OCI-LY1 (cell line): ENCODE data around the gene SOAT1.
"Not testable (repeated sequence)": the region's sequence is repeated elsewhere in the genome, so short reads cannot be mapped to it uniquely, and the experiment has no call there.

ENCODE experiments used
- H2AFZ ChIP-seq: fragments of 200-600 bp; sonication (generic), shearing (Covaris generic); 2 replicates; pipeline ENCODE4 v1.6.0; 2014; ENCODE audit warnings: antibody characterized with exemption, mild to moderate bottlenecking, low read length
- H3F3A ChIP-seq: fragments of 200-600 bp; sonication (generic), shearing (Covaris generic); 2 replicates; pipeline ENCODE4 v1.6.0; 2014; ENCODE audit warnings: mild to moderate bottlenecking, antibody characterized with exemption, low read length, moderate library complexity; ENCODE audit not compliant: insufficient read depth
- H3K27ac ChIP-seq: fragments of 200-600 bp; sonication (generic); 2 replicates; pipeline ENCODE4 v1.5.1; 2014; ENCODE audit warnings: low read length, mixed run types, mild to moderate bottlenecking, low read depth; ENCODE audit not compliant: poor library complexity, severe bottlenecking
- H3K27me3 ChIP-seq: fragments of 200-600 bp; sonication (generic); 2 replicates; pipeline ENCODE4 v1.6.0; 2014; ENCODE audit warnings: antibody characterized with exemption, mild to moderate bottlenecking, low read length, moderate library complexity; ENCODE audit not compliant: insufficient read depth
- H3K36me3 ChIP-seq: fragments of 200-600 bp; sonication (generic); 2 replicates; pipeline ENCODE4 v1.6.1; 2014; ENCODE audit warnings: mild to moderate bottlenecking, antibody characterized with exemption, low read length, moderate library complexity, mixed read lengths; ENCODE audit not compliant: insufficient read depth
- H3K4me1 ChIP-seq: fragments of 200-600 bp; sonication (generic); 2 replicates; pipeline ENCODE4 v1.5.1; 2014; ENCODE audit warnings: mild to moderate bottlenecking, low read length, moderate library complexity; ENCODE audit not compliant: insufficient read depth, severe bottlenecking
- H3K4me2 ChIP-seq: fragments of 200-600 bp; sonication (generic), shearing (Covaris generic); 2 replicates; pipeline ENCODE4 v1.6.1; 2014; ENCODE audit warnings: low read length
- H3K4me3 ChIP-seq: fragments of 200-600 bp; sonication (generic); 2 replicates; pipeline ENCODE4 v1.5.1; 2014; ENCODE audit warnings: low read length, low read depth, mild to moderate bottlenecking, mixed read lengths; ENCODE audit not compliant: poor library complexity, severe bottlenecking
- H3K79me2 ChIP-seq: fragments of 200-600 bp; shearing (Covaris generic); 2 replicates; pipeline ENCODE4 v1.6.1; 2016; ENCODE audit warnings: mixed run types, low read length, mixed read lengths; ENCODE audit not compliant: insufficient read depth
- H3K9ac ChIP-seq: fragments of 200-600 bp; sonication (generic), shearing (Covaris generic); 2 replicates; pipeline ENCODE4 v1.6.1; 2014; ENCODE audit warnings: mild to moderate bottlenecking, low read length, mixed read lengths
- H3K9me2 ChIP-seq: fragments of 200-600 bp; sonication (generic), shearing (Covaris generic); 2 replicates; pipeline ENCODE4 v1.6.1; 2014; ENCODE audit warnings: low read depth, mild to moderate bottlenecking, low read length, mixed read lengths
- H3K9me3 ChIP-seq: fragments of 200-600 bp; shearing (Covaris generic); 2 replicates; pipeline ENCODE4 v1.6.1; 2014; ENCODE audit warnings: low read length, mixed read lengths
- H4K20me1 ChIP-seq: fragments of 200-600 bp; sonication (generic), shearing (Covaris generic); 2 replicates; pipeline ENCODE4 v1.6.0; 2016; ENCODE audit warnings: mild to moderate bottlenecking, low read length; ENCODE audit not compliant: insufficient read depth
- EZH2 ChIP-seq: fragments of 200-600 bp; sonication (generic), shearing (Covaris generic); IDR thresholded peaks from 2 replicates; pipeline ENCODE4 v1.8.0; 2017; ENCODE audit warnings: borderline replicate concordance, mixed run types, mild to moderate bottlenecking, antibody characterized with exemption, low read length, moderate library complexity, mixed read lengths
- TF ChIP-seq, protein P1 (sequence below): fragments of 200-600 bp; sonication (generic), shearing (Covaris generic); IDR thresholded peaks from 2 replicates; pipeline ENCODE4 v1.5.1; 2017; ENCODE audit warnings: mild to moderate bottlenecking, antibody characterized with exemption, low read length, moderate library complexity, mixed read lengths

Gene SOAT1

DNA sequence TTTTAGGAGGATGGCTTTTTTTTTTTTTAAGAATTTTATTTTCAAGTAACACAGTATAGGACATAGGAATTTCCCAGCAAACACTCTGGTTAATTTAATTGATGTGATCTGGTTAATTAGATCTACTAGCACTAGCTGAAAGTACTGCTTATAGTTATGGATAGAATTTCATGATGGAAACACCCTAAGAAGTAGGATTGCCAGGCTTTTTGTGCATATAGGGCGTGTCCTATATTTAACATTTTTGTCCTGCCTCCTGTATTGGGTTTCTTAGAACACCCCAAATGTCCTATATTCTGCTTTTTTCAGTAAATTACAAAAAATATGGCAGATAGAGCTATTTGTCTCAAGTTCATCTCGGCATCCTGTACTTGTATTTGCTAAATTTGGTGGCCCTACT lies 58.6 kb downstream of the SOAT1 start:
- Histone ChIP-seq H3K4me3 (no peak overlapping the region), H3K9me3 (no peaks in the 10 kb centered on the region), H3K9ac (no peak overlapping the region), H3K9me2 (no peaks in the 10 kb centered on the region), H3F3A (no peaks in the 10 kb centered on the region), H2AFZ (no peak overlapping the region), H3K27me3 (no peaks in the 10 kb centered on the region), H3K4me1 (no peaks in the 10 kb centered on the region), H3K79me2 (no peaks in the 10 kb centered on the region), H3K4me2 (no peak overlapping the region), H3K27ac (no peak overlapping the region), H4K20me1 (no peaks in the 10 kb centered on the region), H3K36me3 (peaks cover 63% of the 10 kb centered on the region)
- TF ChIP-seq EZH2, result no peak
- TF ChIP-seq, protein P1, sequence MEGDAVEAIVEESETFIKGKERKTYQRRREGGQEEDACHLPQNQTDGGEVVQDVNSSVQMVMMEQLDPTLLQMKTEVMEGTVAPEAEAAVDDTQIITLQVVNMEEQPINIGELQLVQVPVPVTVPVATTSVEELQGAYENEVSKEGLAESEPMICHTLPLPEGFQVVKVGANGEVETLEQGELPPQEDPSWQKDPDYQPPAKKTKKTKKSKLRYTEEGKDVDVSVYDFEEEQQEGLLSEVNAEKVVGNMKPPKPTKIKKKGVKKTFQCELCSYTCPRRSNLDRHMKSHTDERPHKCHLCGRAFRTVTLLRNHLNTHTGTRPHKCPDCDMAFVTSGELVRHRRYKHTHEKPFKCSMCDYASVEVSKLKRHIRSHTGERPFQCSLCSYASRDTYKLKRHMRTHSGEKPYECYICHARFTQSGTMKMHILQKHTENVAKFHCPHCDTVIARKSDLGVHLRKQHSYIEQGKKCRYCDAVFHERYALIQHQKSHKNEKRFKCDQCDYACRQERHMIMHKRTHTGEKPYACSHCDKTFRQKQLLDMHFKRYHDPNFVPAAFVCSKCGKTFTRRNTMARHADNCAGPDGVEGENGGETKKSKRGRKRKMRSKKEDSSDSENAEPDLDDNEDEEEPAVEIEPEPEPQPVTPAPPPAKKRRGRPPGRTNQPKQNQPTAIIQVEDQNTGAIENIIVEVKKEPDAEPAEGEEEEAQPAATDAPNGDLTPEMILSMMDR, result no peak

- no peak overlapping the region for H3K27ac ChIP-seq
- no peak overlapping the region for H2AFZ ChIP-seq
- no peaks in the 10 kb centered on the region for H3F3A ChIP-seq
- no peaks in the 10 kb centered on the region for H4K20me1 ChIP-seq
- no peaks in the 10 kb centered on the region for H3K9me3 ChIP-seq
- no peaks in the 10 kb centered on the region for H3K9me2 ChIP-seq
- no peaks in the 10 kb centered on the region for H3K4me1 ChIP-seq
- H3K4me3 ChIP-seq, result no peak overlapping the region
- no peak overlapping the region for H3K4me2 ChIP-seq
- H3K9ac ChIP-seq, result no peak overlapping the region
- TF ChIP-seq EZH2, result no peak
- TF ChIP-seq, protein P1, result no peak
- H3K27me3 ChIP-seq, result no peaks in the 10 kb centered on the region
- no peaks in the 10 kb centered on the region for H3K79me2 ChIP-seq
- peaks cover 53% of the 10 kb centered on the region for H3K36me3 ChIP-seq
Measured at GRCh38 chr1:179353546-179353945, 59.9 kb downstream of the SOAT1 start.

- not testable (repeated sequence) for H4K20me1 ChIP-seq, H3K4me3 ChIP-seq, H3K9me3 ChIP-seq, H3K27ac ChIP-seq, H3K79me2 ChIP-seq, H3F3A ChIP-seq, H3K9ac ChIP-seq, H3K9me2 ChIP-seq, H2AFZ ChIP-seq, H3K27me3 ChIP-seq, H3K36me3 ChIP-seq, H3K4me2 ChIP-seq
- H3K4me1 ChIP-seq, result peaks cover 13% of the 10 kb centered on the region
Measured at GRCh38 chr1:179361631-179362030, 68.0 kb downstream of the SOAT1 start.

DNA sequence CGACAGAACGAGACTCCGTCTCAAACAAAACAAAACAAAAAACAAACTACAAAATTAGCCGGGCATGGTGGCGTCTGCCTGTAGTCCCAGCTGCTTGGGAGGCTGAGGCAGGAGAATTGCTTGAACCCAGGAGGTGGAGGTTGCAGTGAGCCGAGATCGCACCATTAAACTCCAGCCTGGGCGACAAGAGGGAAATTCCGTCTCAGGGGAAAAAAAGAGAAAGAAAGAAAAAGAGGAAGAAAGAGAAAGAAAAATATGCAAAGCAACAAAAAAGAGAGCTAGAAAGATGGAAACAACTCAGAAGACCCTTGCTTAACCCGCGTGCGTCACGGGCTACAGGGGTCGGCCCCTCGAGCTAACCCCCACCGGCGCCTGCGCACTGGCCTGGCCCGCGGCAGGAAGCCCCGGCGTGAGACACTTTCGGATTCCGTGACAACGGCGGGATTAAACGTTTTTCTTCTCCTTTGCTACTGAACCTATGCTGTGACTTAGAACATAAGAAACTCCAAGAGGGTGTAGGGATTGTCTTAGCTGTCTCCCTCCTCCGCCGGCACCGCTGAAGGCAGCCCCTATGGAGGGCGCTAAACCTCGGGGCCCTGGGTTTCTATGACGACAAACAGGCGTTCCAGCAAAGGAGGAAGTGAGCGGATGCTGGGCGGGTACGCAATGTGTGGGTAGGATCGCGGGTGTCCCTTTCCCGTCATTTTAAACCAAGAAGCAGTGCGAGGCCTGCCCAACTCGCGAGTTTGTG lies 71.9 kb downstream of the SOAT1 start, which contains the start of gene AXDND1:
TSS of gene AXDND1 (plus strand) at position 630 of the 751 bp plus-strand sequence. CDS start 539 bp downstream, outside the sequence.
- peak within 1 kb of the TSS; percentile 91 for H3K4me2 ChIP-seq
- H3K27me3 ChIP-seq, result no peaks in the 10 kb centered on the region
- TF ChIP-seq EZH2, result no peak
- TF ChIP-seq, protein P1, result no peak
- peak within 1 kb of the TSS; percentile 80 for H3K4me3 ChIP-seq
- peak within 1 kb of the TSS; percentile 64; the same call in 1 of the 2 replicates for H2AFZ ChIP-seq
- peak within 1 kb of the TSS; percentile 92 for H3K27ac ChIP-seq
- no peaks in the 10 kb centered on the region for H3K79me2 ChIP-seq
- no peaks in the 10 kb centered on the region for H4K20me1 ChIP-seq
- H3K9me2 ChIP-seq, result no peaks in the 10 kb centered on the region
- peak within 1 kb of the TSS; percentile 79 for H3K9ac ChIP-seq
- no peaks in the 10 kb centered on the region for H3K36me3 ChIP-seq
- no peaks in the 10 kb centered on the region for H3F3A ChIP-seq
- no peaks in the 10 kb centered on the region for H3K9me3 ChIP-seq
- H3K4me1 ChIP-seq, result peaks cover 13% of the 10 kb centered on the region
